Measurements from ENCODE around the gene ALDH7A1.

- TF ChIP-seq SRF (IDR thresholded peaks at IDR 0.05; ENCODE audit: low read depth in 2 of 2, low read length in 2 of 2) (no peak), CTCF (IDR thresholded peaks at IDR 0.05 in 2 of 3, conservative IDR thresholded peaks at IDR 0.05 in 1 of 3; ENCODE audit: control insufficient read depth in 2 of 3, extremely low read depth in 1 of 3, insufficient read depth in 1 of 3, low read depth in 3 of 3, low read length in 3 of 3) (no peak)
Observed at GRCh38 chr5:126503602-126504104, 91.4 kb downstream of the ALDH7A1 start.
